Suppressor macrophage (primary cell): Measurements from ENCODE around the gene KHDC3L.
A peak's percentile ranks its signal among the peaks of the same experiment; 100 is the strongest.

Source experiments
- DNase-seq, 4 experiments: peaks; one replicate each; pipeline ENCODE4 v3.0.0-alpha.2; 2020 to 2022
- total RNA-seq, 17 experiments: gene quantifications; one replicate each; lab custom pipeline; 2026; ENCODE audit warnings: mixed read lengths in 6 of 17, inconsistent platforms in 3 of 17; lab: John Stamatoyannopoulos, UW

The KHDC3L gene
- 0 to 0.99 (median 0) reads per million in 17 experiments for total RNA-seq

- no peak for DNase-seq
Observed at GRCh38 chr6:73362358-73362757, at the start of gene KHDC3L. Gene KHDC3L, plus strand, starts transcription at chr6:73362658. Its CDS starts 72 bp downstream, at chr6:73362730.

DNA sequence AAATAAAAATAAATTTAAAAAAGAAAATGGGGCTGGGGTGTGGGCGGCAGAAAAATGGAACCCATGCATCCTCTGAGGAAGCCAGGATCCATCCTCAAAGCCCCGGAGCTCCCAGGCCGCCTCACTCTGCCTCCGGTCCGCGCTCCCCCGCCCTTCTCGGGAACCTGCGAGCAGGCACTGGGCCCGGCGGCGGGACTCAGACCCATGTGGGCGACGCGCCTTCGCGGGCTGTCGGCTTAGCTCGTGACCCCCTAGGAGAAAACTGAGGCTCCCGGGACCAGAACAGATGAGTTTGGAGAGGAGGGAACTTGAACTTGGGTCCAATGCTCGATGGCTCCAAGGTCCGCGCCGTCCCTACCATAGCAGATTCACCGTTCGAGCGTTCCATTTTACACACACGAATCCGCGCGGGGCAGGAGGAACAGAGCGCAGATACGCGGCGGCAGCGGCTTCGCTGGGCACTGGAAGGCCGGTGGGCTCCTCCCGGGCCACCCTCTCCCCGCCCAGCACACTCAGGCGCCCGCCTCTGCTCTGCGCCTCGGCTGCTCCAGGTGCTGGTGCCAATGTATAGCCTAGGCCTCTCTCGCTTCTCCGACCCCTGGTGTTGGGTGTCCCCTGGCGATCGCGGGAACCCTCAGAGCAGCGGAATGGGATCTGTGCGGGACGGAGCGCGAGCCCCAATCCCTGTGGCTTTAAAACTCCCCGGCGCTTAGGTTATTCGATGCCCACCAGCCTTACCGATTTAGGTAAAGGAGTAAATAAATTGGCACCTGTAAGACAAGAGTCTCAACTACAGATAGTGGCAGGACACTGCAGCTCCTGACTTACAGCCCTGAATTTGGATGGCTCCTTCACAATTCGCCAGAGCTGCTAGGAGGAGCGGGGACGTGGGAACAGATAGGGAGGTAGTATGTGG is 47.6 kb upstream of the KHDC3L start:
- peak in 2 of 4 experiments; percentile 5 to 14 for DNase-seq

DNA sequence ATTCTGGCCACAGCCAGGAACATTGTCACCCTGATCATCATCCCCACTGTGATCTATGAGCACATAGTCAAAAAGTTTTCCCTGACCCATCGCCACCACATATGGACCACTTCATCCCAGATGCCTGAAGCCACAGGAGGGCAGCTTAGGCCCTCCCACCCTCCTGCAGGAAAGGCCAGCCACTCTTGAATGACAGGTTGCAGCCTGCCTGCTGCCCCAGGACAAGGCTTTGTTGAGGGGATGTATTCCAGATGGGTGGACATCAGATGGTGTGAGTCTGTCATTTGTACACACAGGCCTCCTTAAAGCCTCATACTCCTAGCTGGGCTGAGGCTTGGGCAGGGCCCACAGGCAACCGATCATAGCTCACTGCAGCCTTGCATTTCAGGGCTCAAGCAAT is 39.1 kb upstream of the KHDC3L start:
- no peak for DNase-seq

GRCh38 chr6:73325656-73326055 is 36.8 kb upstream of the KHDC3L start:
- DNase-seq, result no peak

DNA sequence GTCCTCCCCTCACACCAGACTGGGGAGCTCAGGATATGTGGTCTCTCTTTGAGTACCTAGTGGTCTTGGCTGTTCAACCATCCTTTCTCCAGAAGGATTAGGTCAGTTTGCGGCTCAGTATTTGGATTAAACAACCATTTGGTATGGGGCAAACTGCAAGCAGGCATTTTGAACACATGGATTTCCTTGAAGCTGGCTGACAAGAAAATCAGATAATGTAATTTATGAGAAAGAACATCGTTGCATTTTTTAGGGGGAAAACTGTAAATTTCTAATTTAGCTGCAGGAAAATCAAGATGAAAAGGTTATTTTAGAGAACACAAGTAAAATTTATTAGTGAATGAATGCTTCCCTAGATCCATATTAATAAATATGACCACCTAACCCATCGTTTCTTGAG is 33.7 kb upstream of the KHDC3L start:
- DNase-seq, result no peak

DNA sequence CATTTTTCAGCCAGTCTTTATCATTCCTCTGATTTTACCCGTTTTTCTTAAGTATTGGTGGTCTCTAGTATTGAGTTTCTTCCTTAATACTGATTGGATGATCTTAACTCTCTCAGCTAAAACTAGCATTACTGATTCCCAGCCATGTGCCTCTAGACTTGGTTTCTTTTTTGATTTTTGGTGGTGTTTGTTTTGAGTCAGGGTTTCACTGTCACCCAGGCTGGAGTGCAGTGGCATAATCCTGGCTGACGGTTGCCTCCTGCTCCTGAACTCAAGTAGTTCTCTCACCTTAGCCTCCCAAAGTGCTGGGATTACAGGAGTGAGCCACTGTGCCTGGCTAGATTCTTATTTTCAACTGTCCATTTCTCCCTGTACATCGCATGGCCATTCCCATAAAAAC is 33.3 kb upstream of the KHDC3L start:
- DNase-seq, result no peak

DNA sequence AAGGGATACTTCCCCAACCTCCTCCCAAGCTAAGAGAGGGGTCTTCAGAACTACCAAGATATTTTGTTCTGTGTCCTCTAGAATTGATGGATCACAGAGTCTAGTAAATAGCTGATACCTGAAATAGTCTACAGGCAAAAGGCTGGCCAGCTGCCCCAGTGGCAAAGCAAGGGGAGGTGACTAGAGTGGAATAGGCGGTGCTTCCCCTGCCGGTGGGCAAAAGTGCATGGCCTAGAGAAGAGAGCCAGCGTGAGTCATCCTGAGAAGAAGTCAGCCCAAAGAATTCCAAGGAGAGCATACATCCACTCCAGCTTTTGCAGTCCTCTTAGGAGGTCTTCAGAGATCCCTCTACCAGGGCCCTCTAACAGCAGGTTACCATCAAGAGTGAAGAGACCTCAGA is 23.1 kb upstream of the KHDC3L start:
- no peak for DNase-seq

DNA sequence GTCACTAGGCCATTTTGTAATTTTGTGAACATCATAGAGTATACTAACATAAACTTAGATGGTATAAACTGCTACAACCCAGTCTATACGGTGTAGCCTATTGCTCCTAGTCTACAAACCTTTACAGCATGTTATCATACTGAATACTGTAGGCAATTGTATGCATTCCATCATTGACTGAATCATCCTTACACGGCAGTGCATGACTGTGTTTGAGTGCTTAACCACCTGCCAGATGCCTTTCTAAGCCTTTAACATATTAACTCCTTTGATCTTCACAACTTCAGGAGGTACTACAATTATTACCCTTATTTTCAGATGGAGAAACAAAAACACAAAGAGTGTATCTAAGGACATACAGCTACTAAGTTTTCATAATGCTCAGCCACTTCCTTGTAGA is 22.4 kb upstream of the KHDC3L start:
- no peak for DNase-seq

DNA sequence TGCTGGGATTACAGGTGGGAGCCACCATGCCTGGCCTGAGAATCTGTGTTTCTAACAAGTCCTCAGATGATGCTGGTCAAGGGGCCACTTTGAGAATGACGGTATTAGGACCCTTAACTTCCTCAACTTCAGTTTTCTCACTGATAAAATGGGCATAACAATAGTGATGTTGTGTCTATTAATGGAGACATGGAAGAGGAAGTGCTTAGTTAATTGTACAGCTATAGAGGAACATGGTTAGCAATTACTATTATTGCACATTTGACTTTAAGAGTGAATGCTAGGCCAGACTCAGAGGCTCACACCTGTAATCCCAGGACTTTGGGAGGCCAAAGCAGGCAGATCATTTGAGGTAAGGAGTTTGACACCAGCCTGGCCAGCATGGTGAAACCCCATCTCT is 21.1 kb upstream of the KHDC3L start:
- DNase-seq, result peak in 1 of 4 experiments; percentile 9

DNA sequence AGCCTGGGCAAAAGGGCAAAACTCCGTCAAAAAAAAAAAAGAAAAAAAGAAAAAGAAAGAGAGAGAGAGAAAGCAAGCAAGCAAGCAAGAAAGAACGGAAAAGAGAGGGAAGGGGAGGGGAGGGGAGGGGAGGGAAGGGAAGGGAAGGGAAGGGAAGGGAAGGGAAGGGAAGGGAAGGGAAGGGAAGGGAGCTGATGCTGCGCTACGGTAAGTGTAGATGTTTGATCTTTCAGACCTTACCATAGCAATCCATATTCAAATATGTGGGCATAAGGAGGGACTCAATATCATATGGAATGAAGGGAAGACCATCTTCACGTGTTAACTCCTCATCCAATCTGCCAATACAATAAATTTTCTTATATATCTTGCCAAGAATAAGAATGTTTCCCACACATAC is 20.3 kb upstream of the KHDC3L start:
- DNase-seq, result no peak

DNA sequence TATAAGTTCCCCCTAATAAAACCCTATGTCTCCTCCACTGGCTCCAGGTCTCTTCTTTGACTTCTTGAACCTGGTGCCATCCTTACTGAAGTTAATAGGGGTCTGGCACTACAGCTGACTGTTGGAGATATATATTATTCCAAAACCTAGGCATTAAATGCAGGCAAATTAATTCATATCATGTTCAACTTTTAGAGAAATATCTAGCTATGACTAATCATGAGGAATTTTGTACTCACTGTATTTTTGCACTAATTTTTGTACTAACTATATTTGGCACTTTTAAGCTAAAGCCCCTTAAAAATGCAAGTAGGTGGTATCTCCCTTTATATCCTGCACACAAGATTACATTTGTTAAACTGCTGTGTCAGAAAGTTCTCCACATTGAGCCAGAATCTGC is 19.3 kb upstream of the KHDC3L start:
- no peak for DNase-seq

DNA sequence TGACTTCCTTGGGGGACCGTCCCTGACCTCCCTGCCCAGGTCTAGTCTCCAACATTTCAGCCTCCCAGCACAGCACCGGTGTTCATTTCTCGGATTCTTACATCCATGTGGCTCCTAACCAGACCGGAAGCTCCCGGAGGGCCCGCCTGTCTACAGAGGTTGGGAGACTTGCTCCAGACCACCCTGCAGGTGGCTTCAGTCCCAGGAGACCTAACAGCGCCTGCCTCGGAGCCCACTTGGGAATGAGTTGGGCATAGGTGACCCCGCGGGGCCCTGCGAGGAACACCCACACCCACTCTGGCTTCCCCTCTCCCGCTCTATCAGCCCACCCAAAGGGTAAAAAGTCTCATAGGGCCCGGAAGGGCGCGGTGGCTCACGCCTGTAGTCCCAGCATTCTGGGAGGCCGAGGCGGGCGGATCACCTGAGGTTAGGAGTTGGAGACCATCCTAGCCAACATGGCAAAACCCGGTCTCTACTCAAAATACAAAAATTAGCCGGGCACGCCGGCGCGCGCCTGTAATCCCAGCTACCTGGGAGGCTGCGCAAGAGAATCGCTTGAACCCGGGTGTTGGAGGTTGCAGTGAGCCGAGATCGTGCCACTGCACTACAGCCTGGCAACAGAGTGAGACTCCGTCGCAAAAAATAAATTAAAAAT is 13.8 kb upstream of the KHDC3L start:
- no peak for DNase-seq

- DNase-seq, result no peak
Observed at GRCh38 chr6:73349311-73349710, 13.1 kb upstream of the KHDC3L start.

- no peak for DNase-seq
Observed at GRCh38 chr6:73353636-73354593, 8.5 kb upstream of the KHDC3L start, which contains the start of gene DPPA5. Gene DPPA5, minus strand, starts transcription at chr6:73354276. Its CDS starts 51 bp downstream, at chr6:73354225.

DNA sequence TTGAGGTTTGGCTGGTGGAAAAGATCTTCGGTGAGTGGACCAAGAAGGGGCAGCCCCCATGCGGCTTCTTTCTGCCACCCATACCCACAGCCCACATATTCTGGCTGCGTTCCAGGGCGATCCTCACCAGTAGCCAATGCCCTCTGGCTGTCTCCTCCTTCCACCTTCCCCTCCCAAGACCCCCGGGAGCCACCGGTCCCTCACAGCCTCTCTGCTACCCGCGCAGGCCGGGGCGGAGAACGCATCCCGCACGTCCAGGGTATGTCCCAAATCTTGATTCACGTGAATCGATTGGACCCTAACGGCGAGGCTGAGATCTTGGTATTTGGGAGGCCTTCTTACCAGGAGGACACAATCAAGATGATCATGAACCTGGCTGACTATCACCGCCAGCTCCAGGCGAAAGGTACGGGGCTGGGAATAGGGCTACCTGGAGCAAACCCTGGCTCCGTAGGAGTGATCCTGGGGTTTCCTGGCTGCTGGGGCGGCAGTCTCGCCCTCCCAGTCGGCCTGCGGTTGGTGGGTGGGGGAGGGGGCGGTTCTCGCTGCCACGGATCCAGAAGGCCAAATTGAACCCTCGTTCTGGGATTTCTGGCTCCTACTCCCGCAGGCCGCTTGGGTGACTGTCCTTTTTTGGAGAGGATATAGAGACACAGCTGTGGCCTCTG is 545 bp downstream of the KHDC3L start:
- no peak for DNase-seq

DNA sequence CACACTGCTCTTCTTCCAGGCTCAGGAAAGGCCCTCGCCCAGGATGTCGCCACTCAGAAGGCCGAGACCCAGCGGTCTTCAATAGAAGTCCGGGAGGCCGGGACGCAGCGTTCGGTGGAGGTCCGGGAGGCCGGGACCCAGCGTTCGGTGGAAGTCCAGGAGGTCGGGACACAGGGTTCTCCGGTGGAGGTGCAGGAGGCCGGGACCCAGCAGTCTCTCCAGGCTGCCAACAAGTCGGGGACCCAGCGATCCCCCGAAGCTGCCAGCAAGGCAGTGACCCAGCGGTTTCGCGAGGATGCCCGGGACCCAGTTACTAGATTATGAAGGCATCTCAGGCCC is 1.0 kb downstream of the KHDC3L start:
- no peak for DNase-seq

DNA sequence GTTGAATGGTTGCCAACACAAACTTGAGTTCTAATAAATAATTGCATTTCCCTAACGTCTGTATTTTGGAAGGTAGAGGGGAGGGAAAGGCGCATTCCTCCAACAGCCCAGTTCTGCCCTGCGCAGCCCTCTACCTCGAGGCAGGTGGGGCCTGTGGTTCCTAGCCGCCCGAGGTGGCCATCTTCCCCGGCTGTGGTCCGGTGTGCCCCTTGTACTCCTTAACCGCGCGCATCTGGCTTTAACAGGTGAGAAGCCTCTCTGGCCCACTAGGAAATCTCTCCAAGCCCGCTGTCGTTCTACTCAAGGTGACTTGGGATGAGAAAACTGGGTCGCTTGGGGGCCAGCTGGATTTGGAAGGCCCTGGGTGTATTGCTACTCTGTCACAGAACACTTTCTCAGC is 1.7 kb downstream of the KHDC3L start:
- no peak for DNase-seq

- DNase-seq, result no peak
Observed at GRCh38 chr6:73364549-73364948, 2.1 kb downstream of the KHDC3L start.

GRCh38 chr6:73367761-73368355 is 5.4 kb downstream of the KHDC3L start:
- DNase-seq, result no peak

DNA sequence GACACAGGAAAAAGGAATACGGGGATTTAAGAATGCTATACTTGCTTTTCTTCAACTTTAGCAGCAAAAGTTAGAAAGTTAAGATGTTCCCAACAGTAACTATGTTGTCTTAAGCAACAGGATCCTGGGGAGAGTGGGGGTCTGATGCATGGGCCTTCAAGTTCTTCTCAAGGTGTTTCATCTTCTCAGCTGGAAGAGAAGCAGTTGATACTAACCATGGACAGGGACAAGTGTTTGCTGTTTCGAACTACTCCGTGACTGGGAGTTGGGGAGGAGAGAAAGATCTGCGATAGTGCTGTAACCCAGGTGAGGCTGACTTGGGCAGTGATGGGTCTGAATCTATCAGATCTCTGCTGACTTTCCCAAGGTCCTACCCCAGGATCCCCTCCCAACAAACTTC is 6.2 kb downstream of the KHDC3L start:
- no peak for DNase-seq

GRCh38 chr6:73369157-73369556 is 6.7 kb downstream of the KHDC3L start:
- DNase-seq, result no peak

DNA sequence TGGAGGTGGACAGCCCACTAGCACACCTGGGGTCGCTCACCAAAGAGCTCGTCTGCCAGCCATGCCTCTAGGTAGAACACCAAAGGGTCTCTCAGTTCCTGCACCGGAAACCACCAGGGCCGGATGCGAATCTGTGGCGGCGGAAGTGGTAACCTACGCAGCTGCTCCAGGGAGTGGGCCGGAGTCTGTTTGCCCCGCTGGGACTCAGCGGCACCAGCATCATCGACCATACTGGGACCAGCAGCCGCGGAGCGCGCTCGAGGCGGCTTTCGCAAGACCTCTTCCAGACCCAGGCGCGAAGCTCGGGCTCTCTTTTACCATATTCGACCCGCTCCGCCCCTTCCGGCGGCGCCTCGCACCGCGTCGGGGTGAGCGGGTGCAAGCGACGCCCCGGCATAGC is 7.1 kb downstream of the KHDC3L start, which contains the start of gene OOEP:
OOEP (minus strand) TSS at position 335 of the 400 bp plus-strand sequence; CDS start at position 230, 105 bp downstream.
- no peak for DNase-seq
